PC-3 (cell line): ENCODE results near the gene HECW1.

Experiments used
- CTCF ChIP-seq: fragments of 300-600 bp; sonication (generic); conservative IDR thresholded peaks from 2 replicates; pipeline ENCODE4 v1.5.1; 2017; ENCODE audit warnings: antibody characterized with exemption, low read depth, mild to moderate bottlenecking, low read length
- EZH2 ChIP-seq: fragments of 300-600 bp; sonication (generic); IDR thresholded peaks from one replicate; pipeline ENCODE4 v1.6.1; 2017; ENCODE audit warnings: antibody characterized with exemption, mild to moderate bottlenecking, low read length; ENCODE audit not compliant: unreplicated experiment
- EZH2phosphoT487 ChIP-seq: fragments of 300-600 bp; sonication (generic); IDR thresholded peaks from 2 replicates; pipeline ENCODE4 v1.6.1; 2018; ENCODE audit warnings: mild to moderate bottlenecking, antibody characterized with exemption, low read length, borderline replicate concordance

GRCh38 chr7:43083106-43083505 is 29.3 kb upstream of the HECW1 start:
- TF ChIP-seq CTCF (no peak), EZH2phosphoT487 (no peak), EZH2 (no peak)
